Central memory CD8-positive, alpha-beta T cell (primary cell): ENCODE measurements around the gene IREB2.
"Not testable (repeated sequence)": the region's sequence is repeated elsewhere in the genome, so short reads cannot be mapped to it uniquely, and the experiment has no call there.

Source experiments
- ATAC-seq: fragments of 150-1000 bp; cut with Tn5 transposase; replicated peaks from 2 replicates; pipeline ENCODE4 v1.10.0; 2022; ENCODE audit warnings: mild to moderate bottlenecking, moderate FRiP score, moderate number of reproducible peaks; ENCODE audit not compliant: poor library complexity, severe bottlenecking; ENCODE audit errors: extremely low read depth
- DNase-seq, 2 donors: peaks; one replicate each; pipeline ENCODE4 v3.0.0; 2021; ENCODE audit warnings: low spot score in 2 of 2
- H3K27ac Mint-ChIP-seq: one replicate; pipeline ENCODE4 v1.8.0; 2022; ENCODE audit warnings: low read depth, mild to moderate bottlenecking, moderate library complexity, mixed read lengths
- H3K27me3 Mint-ChIP-seq: one replicate; pipeline ENCODE4 v1.8.0; 2022; ENCODE audit warnings: mixed read lengths
- H3K36me3 Mint-ChIP-seq: one replicate; pipeline ENCODE4 v1.8.0; 2022; ENCODE audit warnings: mild to moderate bottlenecking, moderate library complexity, mixed read lengths; ENCODE audit not compliant: insufficient read depth
- H3K4me1 Mint-ChIP-seq: one replicate; pipeline ENCODE4 v1.8.0; 2022; ENCODE audit warnings: mixed read lengths
- H3K4me3 Mint-ChIP-seq: one replicate; pipeline ENCODE4 v1.8.0; 2022; ENCODE audit warnings: mild to moderate bottlenecking, moderate library complexity, mixed read lengths
- H3K9me3 Mint-ChIP-seq: one replicate; pipeline ENCODE4 v1.8.0; 2022; ENCODE audit warnings: mixed read lengths

The IREB2 gene

DNA sequence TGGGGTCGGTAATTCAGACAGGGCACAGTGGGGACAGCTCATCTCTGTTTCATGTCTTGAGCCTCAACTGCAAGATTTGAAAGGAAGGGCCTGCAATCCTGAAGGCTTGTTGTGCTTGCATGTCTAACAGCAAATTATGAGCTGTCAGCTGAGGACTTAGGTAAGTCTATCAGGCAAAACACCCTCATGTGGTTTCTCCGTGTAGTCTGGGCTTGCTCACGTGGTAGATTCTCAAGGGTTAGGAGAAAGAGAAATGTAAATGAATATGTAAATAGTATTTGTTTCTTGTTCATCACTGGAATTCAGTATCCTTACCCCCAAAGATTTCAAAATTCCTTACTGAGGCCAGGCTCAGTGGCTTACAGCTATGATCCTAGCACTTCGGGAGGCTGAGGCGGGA is 39.3 kb downstream of the IREB2 start:
- no peak overlapping the region for H3K27ac Mint-ChIP-seq

DNA sequence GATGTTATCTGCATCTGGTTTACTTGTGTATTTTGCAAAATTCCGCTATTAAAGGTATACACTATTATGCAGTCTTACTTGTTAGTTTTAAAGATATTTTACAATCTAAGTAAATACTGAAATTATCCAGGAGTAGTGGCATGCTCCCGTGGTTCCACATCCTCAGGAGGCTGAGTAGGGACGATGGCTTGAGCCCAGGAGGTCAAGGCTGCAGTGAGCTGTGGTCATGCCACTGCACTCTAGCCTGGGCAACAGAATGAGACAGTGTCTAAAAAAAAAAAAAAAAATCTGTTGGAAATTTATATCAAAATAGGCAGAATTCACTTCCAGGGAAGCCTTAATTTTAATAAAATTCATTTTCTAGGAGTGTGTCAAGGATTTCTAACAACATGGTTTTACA is 41.6 kb downstream of the IREB2 start:
- DNase-seq (no peak), ATAC-seq (no peak)
- Mint-ChIP-seq H3K36me3 (peaks cover 46% of the 10 kb centered on the region), H3K27me3 (no peaks in the 10 kb centered on the region), H3K4me1 (no peaks in the 10 kb centered on the region), H3K27ac (no peak overlapping the region), H3K9me3 (no peaks in the 10 kb centered on the region), H3K4me3 (no peak overlapping the region)

More for the DNA sequence above, 39.3 kb downstream of the IREB2 start:
- no peaks in the 10 kb centered on the region for H3K27me3 Mint-ChIP-seq
- no peak overlapping the region for H3K4me3 Mint-ChIP-seq
- no peaks in the 10 kb centered on the region for H3K9me3 Mint-ChIP-seq
- no peaks in the 10 kb centered on the region for H3K4me1 Mint-ChIP-seq
- DNase-seq: no peak
- H3K36me3 Mint-ChIP-seq: peaks cover 46% of the 10 kb centered on the region
- ATAC-seq: no peak

DNA sequence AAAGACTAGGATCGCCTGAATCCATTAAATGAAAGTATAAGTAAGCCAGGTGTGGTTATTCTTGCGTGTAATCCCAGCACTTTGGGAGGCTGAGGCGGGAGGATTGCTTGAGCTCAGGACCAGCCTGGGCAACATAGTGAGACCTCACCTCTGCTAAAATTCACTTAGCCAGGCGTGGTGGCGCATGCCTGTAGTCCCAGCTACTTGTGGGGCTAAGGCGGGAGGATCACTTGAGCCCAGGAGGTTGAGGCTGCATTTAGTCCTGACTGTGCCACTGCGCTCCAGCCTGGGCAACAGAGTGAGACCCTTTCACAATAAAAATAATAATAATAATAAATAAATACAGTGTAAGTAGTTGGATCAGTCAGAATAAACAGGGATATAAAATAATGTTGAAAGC is 43.9 kb downstream of the IREB2 start:
- Mint-ChIP-seq H3K27me3 (no peaks in the 10 kb centered on the region), H3K4me3 (no peak overlapping the region)

DNA sequence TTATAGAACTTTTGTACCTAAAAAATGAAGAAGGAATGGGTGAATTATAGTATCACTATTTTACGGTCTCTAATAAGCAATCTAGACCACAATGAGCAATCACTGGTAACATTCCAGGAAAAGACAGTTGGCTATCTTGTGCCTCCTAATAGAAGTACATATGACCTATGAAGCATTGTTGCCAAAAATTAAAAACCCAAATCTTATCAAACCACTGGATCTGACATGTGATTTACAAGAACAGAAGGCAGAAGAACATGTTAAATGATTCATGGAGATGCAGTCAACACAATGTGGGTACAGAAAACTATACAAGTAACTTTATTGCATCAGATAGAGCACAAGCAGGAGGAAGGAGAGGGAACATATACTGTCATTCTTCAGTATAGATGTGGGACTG is 54.9 kb downstream of the IREB2 start:
- Mint-ChIP-seq H3K27me3 (no peaks in the 10 kb centered on the region), H3K27ac (no peak overlapping the region), H3K4me3 (no peak overlapping the region), H3K9me3 (no peaks in the 10 kb centered on the region), H3K4me1 (no peaks in the 10 kb centered on the region), H3K36me3 (peaks cover 82% of the 10 kb centered on the region)
- DNase-seq: no peak
- ATAC-seq: no peak

More for the DNA sequence above, 43.9 kb downstream of the IREB2 start:
- ATAC-seq (no peak), DNase-seq (no peak)
- no peak overlapping the region for H3K27ac Mint-ChIP-seq
- no peaks in the 10 kb centered on the region for H3K9me3 Mint-ChIP-seq
- no peaks in the 10 kb centered on the region for H3K4me1 Mint-ChIP-seq
- peaks cover 57% of the 10 kb centered on the region for H3K36me3 Mint-ChIP-seq

DNA sequence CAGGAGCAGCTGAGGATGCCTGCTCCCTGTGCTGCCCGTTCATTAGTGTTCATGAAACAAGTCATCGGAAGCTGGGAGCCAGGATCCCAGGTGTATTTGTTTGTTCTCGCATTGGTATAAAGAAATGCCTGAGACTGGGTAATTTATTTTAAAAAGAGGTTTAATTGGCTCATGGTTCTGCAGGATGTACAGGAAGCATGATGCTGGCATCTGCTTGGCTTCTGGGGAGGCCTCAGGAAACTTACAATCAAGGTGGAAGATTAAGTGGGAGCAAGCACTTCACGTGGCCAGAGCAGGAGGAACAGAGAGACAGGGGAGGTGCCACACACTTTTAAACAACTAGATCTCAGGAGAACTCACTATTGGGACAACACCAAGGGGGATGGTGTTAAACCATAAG is 63.8 kb downstream of the IREB2 start:
- DNase-seq (no peak), ATAC-seq (no peak)
- H3K4me1 Mint-ChIP-seq: peaks cover 5% of the 10 kb centered on the region
- no peaks in the 10 kb centered on the region for H3K27me3 Mint-ChIP-seq
- no peak overlapping the region for H3K27ac Mint-ChIP-seq
- no peak overlapping the region for H3K4me3 Mint-ChIP-seq
- H3K9me3 Mint-ChIP-seq: no peaks in the 10 kb centered on the region
- peaks cover 28% of the 10 kb centered on the region for H3K36me3 Mint-ChIP-seq

DNA sequence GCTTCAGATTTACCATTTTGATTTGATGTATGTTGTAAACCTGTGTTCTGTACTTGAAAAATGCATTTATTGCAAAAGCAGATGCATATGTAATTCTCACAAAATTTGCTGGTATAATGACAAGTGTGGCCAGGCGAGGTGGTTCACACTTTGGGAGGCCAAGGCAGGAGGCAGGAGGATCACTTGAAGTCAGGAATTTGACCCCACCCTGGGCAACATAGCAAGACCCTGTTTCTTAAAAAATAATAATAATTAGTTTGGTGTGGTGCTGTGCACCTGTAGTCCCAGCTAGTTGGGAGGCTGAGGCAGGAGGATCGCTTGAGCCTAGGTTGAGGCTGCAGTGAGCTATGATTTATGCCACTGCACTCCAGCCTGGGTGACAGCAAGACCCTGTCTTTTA is 64.6 kb downstream of the IREB2 start:
- DNase-seq (no peak), ATAC-seq (no peak)
- Mint-ChIP-seq H3K27ac (no peak overlapping the region), H3K4me3 (no peak overlapping the region), H3K36me3 (peaks cover 22% of the 10 kb centered on the region), H3K27me3 (no peaks in the 10 kb centered on the region), H3K4me1 (peaks cover 13% of the 10 kb centered on the region), H3K9me3 (no peaks in the 10 kb centered on the region)

DNA sequence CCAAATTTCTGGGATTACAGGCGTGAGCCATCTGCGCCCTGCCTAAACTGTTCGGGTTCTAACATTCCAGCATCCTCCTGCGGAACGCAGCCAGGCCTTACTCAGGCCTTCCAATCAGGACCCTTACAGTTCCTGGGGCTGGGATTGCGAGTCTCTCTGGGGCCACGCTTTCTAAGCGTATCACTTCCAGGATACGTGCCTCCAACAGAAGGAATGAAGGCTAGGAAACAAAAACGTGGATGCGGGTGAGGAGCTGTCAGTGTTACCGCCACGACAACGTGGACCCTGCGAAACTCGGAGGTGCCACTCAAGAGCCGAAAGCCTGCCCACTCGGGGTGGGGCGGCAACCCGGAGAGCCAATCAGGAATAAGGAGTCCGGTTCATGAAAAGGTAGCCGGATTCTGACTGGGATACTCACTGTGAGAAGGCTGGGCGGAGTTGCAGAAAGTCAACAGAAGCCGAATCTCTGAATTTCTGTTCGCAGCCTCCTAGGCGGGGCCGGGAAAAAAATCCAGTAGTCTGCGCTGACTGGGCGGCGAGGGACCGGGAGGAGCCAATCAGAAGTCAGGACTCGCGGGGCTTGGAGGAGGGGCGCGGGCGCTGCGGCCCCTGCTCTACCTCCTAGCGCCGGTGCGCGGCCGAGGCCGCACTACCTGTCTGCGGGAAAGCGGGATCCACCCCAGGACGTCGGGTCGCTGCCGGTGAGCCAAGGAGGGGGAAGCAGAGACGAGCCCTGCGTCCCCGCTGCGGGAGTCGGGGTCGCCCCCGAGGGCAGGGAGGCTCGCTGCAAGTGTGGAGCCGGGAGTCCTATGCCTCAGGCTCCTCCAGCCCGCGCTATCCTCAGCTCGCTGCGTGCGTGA is 69.2 kb downstream of the IREB2 start, which contains the start of gene HYKK:
HYKK (plus strand) TSS at position 607 of the 860 bp plus-strand sequence. CDS start 5,512 bp downstream, outside the sequence.
- Mint-ChIP-seq H3K36me3 (peaks cover 1% of the 10 kb centered on the region), H3K4me3 (peak within 1 kb of the TSS; percentile 82), H3K27ac (peak within 1 kb of the TSS; percentile 58), H3K27me3 (no peaks in the 10 kb centered on the region), H3K4me1 (peaks cover 26% of the 10 kb centered on the region), H3K9me3 (no peaks in the 10 kb centered on the region)
- DNase-seq (peak; percentile 17 to 19), ATAC-seq (peak; percentile 64)

DNA sequence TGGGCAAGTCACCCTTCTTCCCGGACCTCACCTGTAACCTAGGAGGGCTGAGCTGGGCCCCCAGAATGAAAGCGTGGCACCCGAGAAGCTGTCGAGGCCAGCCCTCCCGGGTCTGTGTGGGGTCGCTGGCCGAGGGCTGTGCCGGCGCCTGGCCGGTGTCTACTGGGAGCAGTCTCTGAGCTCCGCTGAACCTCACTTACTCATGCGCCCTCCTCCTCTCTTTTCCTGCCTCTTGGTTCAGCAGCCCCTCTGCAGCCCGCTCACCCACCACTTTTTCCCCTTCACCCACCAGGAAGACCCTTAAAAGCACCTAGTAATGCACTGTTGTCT is 69.8 kb downstream of the IREB2 start:
- peaks cover 1% of the 10 kb centered on the region for H3K36me3 Mint-ChIP-seq

DNA sequence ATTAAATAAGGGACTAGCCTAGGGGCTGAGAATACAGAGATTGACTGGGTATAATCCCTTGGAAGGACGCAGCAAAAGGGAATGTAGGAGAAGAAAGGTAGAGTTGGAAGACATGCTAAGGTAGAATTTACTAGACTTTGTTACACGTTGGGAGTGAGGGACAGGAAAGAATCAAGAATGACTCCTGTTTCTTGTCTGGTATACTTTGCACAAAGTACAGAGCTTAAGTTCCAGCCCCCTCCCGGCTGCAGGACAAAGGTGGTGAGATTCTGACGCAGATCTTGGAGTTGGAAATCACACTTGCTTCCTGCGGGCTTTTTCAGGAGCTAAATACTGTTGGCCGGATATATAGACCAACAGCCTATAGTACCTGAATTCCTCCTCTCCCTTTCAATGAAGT is 70.3 kb downstream of the IREB2 start:
- no peaks in the 10 kb centered on the region for H3K9me3 Mint-ChIP-seq
- H3K4me1 Mint-ChIP-seq: peaks cover 26% of the 10 kb centered on the region
- H3K27me3 Mint-ChIP-seq: no peaks in the 10 kb centered on the region
- H3K27ac Mint-ChIP-seq: peak overlapping the region; percentile 58
- no peak for ATAC-seq
- peaks cover under 1% of the 10 kb centered on the region for H3K36me3 Mint-ChIP-seq
- DNase-seq: no peak
- peak overlapping the region; percentile 82 for H3K4me3 Mint-ChIP-seq

More for the DNA sequence above, 69.8 kb downstream of the IREB2 start:
- peaks cover 26% of the 10 kb centered on the region for H3K4me1 Mint-ChIP-seq
- DNase-seq: no peak
- peak overlapping the region; percentile 82 for H3K4me3 Mint-ChIP-seq
- H3K9me3 Mint-ChIP-seq: no peaks in the 10 kb centered on the region
- peak; percentile 45 for ATAC-seq
- no peaks in the 10 kb centered on the region for H3K27me3 Mint-ChIP-seq
- H3K27ac Mint-ChIP-seq: peak overlapping the region; percentile 58

DNA sequence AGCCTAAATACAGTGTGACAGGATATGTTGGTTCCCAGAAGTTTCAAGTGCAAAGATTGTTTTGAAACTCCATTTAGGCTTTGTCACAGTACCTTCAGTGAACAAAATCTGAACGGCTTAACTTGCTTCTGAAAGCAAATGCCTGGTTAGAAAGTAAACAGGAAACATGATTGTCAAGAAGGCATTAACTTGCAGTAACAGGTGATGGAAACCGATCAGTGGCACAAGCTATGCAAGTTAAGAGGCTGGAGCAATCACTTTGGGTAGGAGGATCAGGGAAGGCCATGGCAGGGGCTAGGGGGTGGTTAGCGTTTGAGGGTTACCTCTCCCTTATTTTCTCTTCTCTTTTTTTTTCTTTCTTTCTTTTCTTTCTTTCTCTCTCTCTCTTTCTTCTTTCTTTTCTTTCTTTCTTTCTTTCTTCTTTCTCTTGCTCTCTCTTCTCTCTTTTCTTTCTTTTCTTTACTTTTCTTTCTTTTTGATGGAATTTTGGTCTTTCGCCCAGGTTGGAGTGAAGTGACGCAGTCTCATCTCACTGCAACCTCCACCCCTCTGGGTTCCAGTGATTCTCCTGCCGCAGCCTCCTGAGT is 71.8 kb downstream of the IREB2 start:
- no peaks in the 10 kb centered on the region for H3K36me3 Mint-ChIP-seq
- no peaks in the 10 kb centered on the region for H3K9me3 Mint-ChIP-seq
- H3K27ac Mint-ChIP-seq: peak overlapping the region; percentile 30
- peak overlapping the region; percentile 40 for H3K4me3 Mint-ChIP-seq
- H3K27me3 Mint-ChIP-seq: no peaks in the 10 kb centered on the region
- peaks cover 26% of the 10 kb centered on the region for H3K4me1 Mint-ChIP-seq
- DNase-seq (no peak), ATAC-seq (no peak)

DNA sequence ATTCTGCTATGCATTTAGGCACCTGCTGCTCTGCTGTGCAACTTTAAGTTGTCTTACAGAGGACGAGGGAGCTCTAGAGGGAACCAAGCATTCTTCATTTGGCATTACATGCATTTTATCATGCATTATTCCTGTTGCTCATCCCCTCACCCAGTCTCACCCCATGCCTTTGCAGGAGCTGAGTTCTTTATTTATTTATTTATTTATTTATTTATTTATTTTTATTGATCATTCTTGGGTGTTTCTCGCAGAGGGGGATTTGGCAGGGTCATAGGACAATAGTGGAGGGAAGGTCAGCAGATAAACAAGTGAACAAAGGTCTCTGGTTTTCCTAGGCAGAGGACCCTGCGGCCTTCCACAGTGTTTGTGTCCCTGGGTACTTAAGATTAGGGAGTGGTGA is 82.0 kb downstream of the IREB2 start:
- not testable (repeated sequence) for H3K4me3 Mint-ChIP-seq, H3K4me1 Mint-ChIP-seq, ATAC-seq, H3K9me3 Mint-ChIP-seq, DNase-seq, H3K27me3 Mint-ChIP-seq, H3K36me3 Mint-ChIP-seq, H3K27ac Mint-ChIP-seq

DNA sequence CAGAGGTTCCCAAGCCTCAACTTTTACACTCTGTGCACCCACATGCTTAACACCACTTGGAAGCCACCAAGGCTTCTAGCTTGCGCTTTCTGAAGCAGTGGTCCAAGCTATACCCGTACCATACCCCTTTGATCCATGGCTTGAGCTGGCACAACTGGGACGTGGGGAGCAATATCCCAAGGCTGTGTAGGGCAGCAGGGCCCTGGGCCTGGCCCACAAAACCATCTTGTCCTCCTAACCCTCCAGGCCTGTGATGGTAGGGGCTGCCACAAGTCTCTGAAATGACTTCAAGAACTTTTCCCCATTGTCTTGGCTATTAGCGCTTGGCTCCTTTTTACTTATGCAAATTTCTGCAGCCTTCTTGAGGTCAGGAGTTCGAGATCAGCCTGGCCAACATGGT is 86.2 kb downstream of the IREB2 start:
- Mint-ChIP-seq H3K36me3 (peaks cover 2% of the 10 kb centered on the region), H3K4me3 (no peak overlapping the region), H3K27me3 (no peaks in the 10 kb centered on the region), H3K9me3 (no peaks in the 10 kb centered on the region), H3K27ac (no peak overlapping the region), H3K4me1 (no peaks in the 10 kb centered on the region)
- ATAC-seq (no peak), DNase-seq (no peak)

DNA sequence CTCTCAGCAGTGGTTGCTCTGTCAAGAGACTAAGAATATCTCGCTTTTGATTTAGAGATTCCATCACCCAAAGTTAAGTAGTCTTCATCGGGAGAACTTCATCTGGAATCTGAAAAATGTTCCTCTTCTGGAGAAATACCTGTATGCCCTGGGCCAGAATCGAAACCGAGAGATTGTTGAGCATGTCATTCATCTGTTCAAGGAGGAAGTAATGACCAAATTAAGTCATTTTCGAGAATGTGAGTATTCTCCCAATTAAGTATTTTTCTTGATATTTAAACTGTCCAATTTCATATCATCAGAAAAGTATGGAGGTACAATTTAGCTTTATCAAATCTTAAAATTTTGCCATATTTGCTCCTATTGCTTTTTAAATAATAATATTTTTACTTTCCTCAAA is 89.3 kb downstream of the IREB2 start:
- DNase-seq: no peak
- Mint-ChIP-seq H3K4me3 (no peak overlapping the region), H3K4me1 (no peaks in the 10 kb centered on the region), H3K36me3 (peaks cover 2% of the 10 kb centered on the region), H3K27me3 (no peaks in the 10 kb centered on the region), H3K9me3 (no peaks in the 10 kb centered on the region), H3K27ac (no peak overlapping the region)
- no peak for ATAC-seq
